Peyer's patch (tissue), 4 donors: ENCODE results near the gene RNASEH2A.

ENCODE experiments used
- CTCF ChIP-seq, 6 experiments: fragments of 450-650 bp in 4 of 6; fragments of 200-600 bp in 2 of 6; sonication (generic) in 1 of 6; IDR thresholded peaks; one replicate each; pipeline ENCODE4 v1.5.1; 2017 to 2019; ENCODE audit warnings: antibody characterized with exemption in 6 of 6, mild to moderate bottlenecking in 3 of 6, moderate library complexity in 1 of 6
- POLR2A ChIP-seq, 2 donors: fragments of 450-650 bp; IDR thresholded peaks; one replicate each; pipeline ENCODE4 v1.5.1; 2017; ENCODE audit warnings: antibody characterized with exemption in 2 of 2, mild to moderate bottlenecking in 2 of 2, moderate library complexity in 2 of 2

GRCh38 chr19:12757544-12758274 lies 48.7 kb upstream of the RNASEH2A start:
- TF ChIP-seq CTCF (IDR thresholded peaks at IDR 0.05) (peak; percentile 74 to 93 (median 91)), POLR2A (IDR thresholded peaks at IDR 0.05) (peak in 1 of 2 donors; percentile 12)
